ENCODE measurements around the gene ZSWIM7. TPM values are rescaled to one million over a fixed set of nuclear protein-coding genes. Genes with fewer than 3 reads are reported as not detected.

ZSWIM7 gene
- total and polyA plus RNA-seq, 2 experiments from 2014 or later: 12.4 to 29.1 TPM

DNA sequence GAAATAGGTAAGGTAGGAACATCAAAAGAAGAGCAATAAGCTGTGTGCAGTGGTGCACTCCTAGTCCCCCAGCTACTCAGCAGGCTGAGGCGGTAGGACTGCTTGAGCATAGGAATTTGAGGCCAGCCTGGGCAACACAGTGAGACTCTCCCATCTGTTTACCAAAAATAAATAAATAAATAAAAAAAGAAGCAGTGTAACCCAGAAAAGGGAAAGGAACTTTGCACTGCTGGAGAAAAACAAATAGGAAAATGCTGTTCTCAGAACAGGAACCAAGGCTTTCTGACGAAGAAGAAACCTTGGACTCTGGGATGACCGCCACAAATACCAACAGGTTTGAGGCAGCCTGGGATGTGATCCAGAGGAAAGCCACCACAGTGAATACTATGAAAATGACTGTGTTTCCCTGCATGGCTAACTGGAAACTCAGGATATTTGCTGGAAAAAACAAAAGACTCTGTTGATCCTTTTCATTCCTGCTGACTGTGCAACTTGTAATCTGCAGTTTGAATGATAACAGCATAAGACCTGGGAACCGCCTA is 41.3 kb upstream of the ZSWIM7 start:
- Histone ChIP-seq H3K27ac (peak overlapping the region; percentile 64), H3K9me2 (ENCODE audit: insufficient read depth) (no peaks in the 10 kb centered on the region), H3K4me1 (ENCODE audit: insufficient read depth) (peaks cover 28% of the 10 kb centered on the region), H3K27me3 (replicated peaks; ENCODE audit: insufficient read depth) (no peaks in the 10 kb centered on the region), H3K36me3 (ENCODE audit: low read depth) (peaks cover 34% of the 10 kb centered on the region), H3K4me2 (ENCODE audit: unreplicated experiment) (peak overlapping the region; percentile 59), H2AFZ (no peak overlapping the region), H3F3A (ENCODE audit: insufficient read depth) (peaks cover 40% of the 10 kb centered on the region), H3K9me3 (ENCODE audit: low read depth) (no peaks in the 10 kb centered on the region), H3K79me2 (ENCODE audit: insufficient read depth) (peaks cover 21% of the 10 kb centered on the region; the same call in 1 of the 2 replicates), H3K4me3 (no peak overlapping the region), H3K9ac (0 out of 2 replicates have a peak overlapping the region, but pooled peaks have one; percentile 16), H4K20me1 (ENCODE audit: insufficient read depth) (no peaks in the 10 kb centered on the region)
- TF ChIP-seq EZH2phosphoT487 (IDR thresholded peaks at IDR 0.05; ENCODE audit: insufficient read depth, low read depth) (no peak), EZH2 (IDR thresholded peaks at IDR 0.05; ENCODE audit: insufficient read depth, poor library complexity, severe bottlenecking) (no peak)
- peak; percentile 89 for DNase-seq
- in situ Hi-C loops (cut with MboI): no loop called here
- 84 to 85% methylated on average over 4 of the region's 4 CpGs for WGBS, 2 experiments (ENCODE audit: low coverage in 1 of 2, low lambda C conversion rate in 2 of 2, missing lambda C conversion rate in 2 of 2)

DNA sequence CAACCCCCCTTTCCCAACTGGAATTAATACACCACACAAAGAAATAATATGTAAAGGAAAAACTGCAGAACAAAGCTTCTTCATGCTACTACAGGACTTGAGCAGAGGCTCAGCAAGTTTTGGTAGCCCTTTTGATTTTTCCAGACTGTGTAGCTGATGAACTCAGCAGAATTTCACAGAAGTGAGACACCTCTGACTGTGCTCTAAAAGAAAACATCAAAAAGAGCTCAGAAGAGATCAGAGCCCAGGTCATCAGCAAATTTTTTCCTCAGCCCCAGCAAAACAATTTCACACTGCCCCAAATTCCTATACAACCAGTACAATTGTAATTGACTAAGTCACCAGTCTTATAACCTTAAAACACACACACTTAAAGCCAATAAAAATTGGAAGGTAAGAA is 38.1 kb upstream of the ZSWIM7 start:
- in situ Hi-C loops (cut with MboI): no loop called here
- H3K9me3 ChIP-seq (ENCODE audit: low read depth): no peaks in the 10 kb centered on the region
- H4K20me1 ChIP-seq (ENCODE audit: insufficient read depth): no peaks in the 10 kb centered on the region
- H3K4me1 ChIP-seq (ENCODE audit: insufficient read depth): peaks cover 28% of the 10 kb centered on the region
- peak overlapping the region; percentile 6; the same call in 1 of the 2 replicates for H3K9ac ChIP-seq
- H3K36me3 ChIP-seq (ENCODE audit: low read depth): peaks cover 48% of the 10 kb centered on the region
- H3K27me3 ChIP-seq (replicated peaks; ENCODE audit: insufficient read depth): no peaks in the 10 kb centered on the region
- no peak overlapping the region for H2AFZ ChIP-seq
- no peak overlapping the region for H3K4me3 ChIP-seq
- H3K79me2 ChIP-seq (ENCODE audit: insufficient read depth): 0 out of 2 replicates have a peak, but pooled peaks cover 12% of the 10 kb centered on the region
- DNase-seq: peak; percentile 57
- peaks cover 40% of the 10 kb centered on the region for H3F3A ChIP-seq (ENCODE audit: insufficient read depth)
- TF ChIP-seq EZH2phosphoT487 (IDR thresholded peaks at IDR 0.05; ENCODE audit: insufficient read depth, low read depth): no peak
- no peak for TF ChIP-seq EZH2 (IDR thresholded peaks at IDR 0.05; ENCODE audit: insufficient read depth, poor library complexity, severe bottlenecking)
- peak overlapping the region; percentile 2 for H3K4me2 ChIP-seq (ENCODE audit: unreplicated experiment)
- H3K9me2 ChIP-seq (ENCODE audit: insufficient read depth): no peaks in the 10 kb centered on the region
- peak overlapping the region; percentile 43 for H3K27ac ChIP-seq

DNA sequence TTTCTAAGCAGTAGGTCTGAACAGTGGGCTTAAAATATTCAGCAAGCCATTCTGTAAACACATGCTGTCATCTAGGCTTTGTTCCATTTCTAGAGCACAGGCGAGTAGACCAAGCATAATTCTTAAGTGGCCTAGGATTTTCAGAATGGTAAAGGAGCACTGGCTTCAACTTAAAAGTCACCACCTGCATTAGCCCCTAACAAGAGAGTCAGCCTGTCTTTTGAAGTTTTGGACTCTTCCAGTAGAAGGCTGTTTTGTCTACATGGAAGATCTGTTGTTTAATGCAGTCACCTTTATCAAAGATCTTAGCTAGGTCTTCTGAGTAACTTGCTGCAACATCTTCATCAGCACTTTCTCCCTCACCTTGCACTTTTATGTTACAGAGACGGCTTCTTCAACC is 36.8 kb upstream of the ZSWIM7 start:
- in situ Hi-C loops (cut with MboI): no loop called here
- no peak overlapping the region for H3K4me2 ChIP-seq (ENCODE audit: unreplicated experiment)
- H3K9me2 ChIP-seq (ENCODE audit: insufficient read depth): no peaks in the 10 kb centered on the region
- H3K4me1 ChIP-seq (ENCODE audit: insufficient read depth): peaks cover 26% of the 10 kb centered on the region
- H4K20me1 ChIP-seq (ENCODE audit: insufficient read depth): no peaks in the 10 kb centered on the region
- DNase-seq: no peak
- peaks cover 61% of the 10 kb centered on the region for H3K36me3 ChIP-seq (ENCODE audit: low read depth)
- no peak overlapping the region for H2AFZ ChIP-seq
- 97 to 98% methylated on average over 2 of the region's 2 CpGs for WGBS, 2 experiments (ENCODE audit: low coverage in 1 of 2, low lambda C conversion rate in 2 of 2, missing lambda C conversion rate in 2 of 2)
- no peak overlapping the region for H3K9ac ChIP-seq
- no peak overlapping the region for H3K4me3 ChIP-seq
- no peak overlapping the region for H3K27ac ChIP-seq
- H3F3A ChIP-seq (ENCODE audit: insufficient read depth): peaks cover 43% of the 10 kb centered on the region
- no peaks in the 10 kb centered on the region for H3K27me3 ChIP-seq (replicated peaks; ENCODE audit: insufficient read depth)
- TF ChIP-seq EZH2 (IDR thresholded peaks at IDR 0.05; ENCODE audit: insufficient read depth, poor library complexity, severe bottlenecking) (no peak), EZH2phosphoT487 (IDR thresholded peaks at IDR 0.05; ENCODE audit: insufficient read depth, low read depth) (no peak)
- H3K9me3 ChIP-seq (ENCODE audit: low read depth): no peaks in the 10 kb centered on the region
- 0 out of 2 replicates have a peak, but pooled peaks cover 6% of the 10 kb centered on the region for H3K79me2 ChIP-seq (ENCODE audit: insufficient read depth)

DNA sequence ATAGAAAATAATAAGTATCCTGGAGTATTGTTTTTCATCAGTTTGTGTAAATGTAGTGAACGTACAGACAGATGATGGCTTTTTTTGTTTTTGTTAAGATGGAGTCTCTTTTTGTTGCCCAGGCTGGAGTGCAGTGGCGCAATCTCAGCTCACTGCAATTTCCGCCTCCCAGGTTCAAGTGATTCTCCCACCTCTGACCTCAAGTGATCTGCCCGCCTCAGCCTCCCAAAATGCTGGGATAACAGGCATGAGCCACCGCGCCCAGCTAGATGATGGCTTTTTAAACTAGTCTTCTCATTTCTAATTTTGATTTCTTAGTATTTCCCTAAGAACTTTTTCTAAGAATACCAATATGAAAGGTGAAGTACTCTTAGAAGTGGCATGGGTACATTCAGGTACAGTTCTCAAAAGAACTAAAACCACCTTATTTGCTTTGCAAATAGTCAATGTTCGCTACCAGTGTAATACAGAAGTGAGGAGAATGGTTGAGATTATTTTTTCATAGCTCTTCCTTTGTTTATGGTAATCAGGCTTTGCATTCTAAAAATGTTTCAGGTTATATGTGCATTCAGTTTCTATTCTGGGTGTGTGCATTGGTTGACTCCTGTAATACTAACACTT is 34.3 kb upstream of the ZSWIM7 start:
- H3K36me3 ChIP-seq (ENCODE audit: low read depth): peaks cover 72% of the 10 kb centered on the region
- H3K9me2 ChIP-seq (ENCODE audit: insufficient read depth): no peaks in the 10 kb centered on the region
- no peak overlapping the region for H2AFZ ChIP-seq
- no peak overlapping the region for H3K27ac ChIP-seq
- no peaks in the 10 kb centered on the region for H3K27me3 ChIP-seq (replicated peaks; ENCODE audit: insufficient read depth)
- no peak overlapping the region for H3K4me3 ChIP-seq
- H3K9me3 ChIP-seq (ENCODE audit: low read depth): no peaks in the 10 kb centered on the region
- in situ Hi-C loops (cut with MboI): no loop called here
- H4K20me1 ChIP-seq (ENCODE audit: insufficient read depth): no peaks in the 10 kb centered on the region
- H3F3A ChIP-seq (ENCODE audit: insufficient read depth): peaks cover 45% of the 10 kb centered on the region
- no peak overlapping the region for H3K9ac ChIP-seq
- peaks cover 24% of the 10 kb centered on the region for H3K4me1 ChIP-seq (ENCODE audit: insufficient read depth)
- no peak for DNase-seq
- TF ChIP-seq EZH2phosphoT487 (IDR thresholded peaks at IDR 0.05; ENCODE audit: insufficient read depth, low read depth): no peak
- TF ChIP-seq EZH2 (IDR thresholded peaks at IDR 0.05; ENCODE audit: insufficient read depth, poor library complexity, severe bottlenecking): no peak
- 95 to 96% methylated on average over 7 of the region's 7 CpGs for WGBS, 2 experiments (ENCODE audit: low coverage in 1 of 2, low lambda C conversion rate in 2 of 2, missing lambda C conversion rate in 2 of 2)
- H3K4me2 ChIP-seq (ENCODE audit: unreplicated experiment): no peak overlapping the region
- peaks cover 25% of the 10 kb centered on the region; the same call in 1 of the 2 replicates for H3K79me2 ChIP-seq (ENCODE audit: insufficient read depth)
